PC-3 (cell line): ENCODE data around the gene ADGRD1. TPM values are rescaled to one million over a fixed set of nuclear protein-coding genes. Genes with fewer than 3 reads are reported as not detected.

Source experiments
- ATAC-seq: fragments of 200-7000 bp; cut with Tn5 transposase; 2 replicates; pipeline ENCODE4 v1.9.1; 2020; ENCODE audit warnings: mild to moderate bottlenecking, moderate library complexity
- BruUV-seq: library from RNA; stranded (reverse); fragments of 400-500 nt; replicated peaks from 2 replicates; lab custom pipeline; 2021; lab: Mats Ljungman, UMichigan
- CTCF ChIA-PET: fragments of 300-600 bp; sonication (Branson Sonifier 250); formaldehyde crosslinking; loops from one replicate; lab custom pipeline; 2022; ENCODE audit warnings: antibody characterized with exemption; lab: Charles Lee
- POLR2A ChIA-PET: fragments of 300-600 bp; sonication (Branson Sonifier 250); formaldehyde crosslinking; loops from one replicate; lab custom pipeline; 2022; ENCODE audit warnings: antibody characterized with exemption; ENCODE audit not compliant: unreplicated experiment; lab: Charles Lee
- DNase-seq: peaks from one replicate; pipeline ENCODE4 v3.0.0-alpha.2; 2015
- H2AFZ ChIP-seq: fragments of 300-600 bp; sonication (generic); 2 replicates; pipeline ENCODE4 v1.6.0; 2016; ENCODE audit warnings: antibody characterized with exemption, low read length
- H3F3A ChIP-seq: fragments of 300-600 bp; sonication (generic); one replicate; pipeline ENCODE4 v1.6.0; 2017; ENCODE audit warnings: antibody characterized with exemption, low read length, control low read depth, mild to moderate bottlenecking; ENCODE audit not compliant: unreplicated experiment
- H3K27ac ChIP-seq: fragments of 300-600 bp; sonication (generic); 2 replicates; pipeline ENCODE4 v1.5.1; 2016; ENCODE audit warnings: mild to moderate bottlenecking, low read length
- H3K27me3 ChIP-seq: fragments of 300-600 bp; sonication (generic); 2 replicates; pipeline ENCODE4 v1.6.1; 2016; ENCODE audit warnings: low read length, mixed read lengths
- H3K36me3 ChIP-seq: fragments of 300-600 bp; sonication (generic); 2 replicates; pipeline ENCODE4 v1.6.1; 2016; ENCODE audit warnings: low read depth, mixed run types, low read length, mixed read lengths
- H3K4me1 ChIP-seq: fragments of 300-600 bp; sonication (generic); 2 replicates; pipeline ENCODE4 v1.5.1; 2016; ENCODE audit warnings: low read length; ENCODE audit not compliant: insufficient read depth
- H3K4me2 ChIP-seq: fragments of 300-600 bp; sonication (generic); 2 replicates; pipeline ENCODE4 v1.6.0; 2016; ENCODE audit warnings: low read length
- H3K4me3 ChIP-seq: fragments of 300-600 bp; sonication (generic); 2 replicates; pipeline ENCODE4 v1.5.1; 2016; ENCODE audit warnings: mild to moderate bottlenecking, low read length, mixed read lengths
- H3K79me2 ChIP-seq: fragments of 300-600 bp; sonication (generic); 2 replicates; pipeline ENCODE4 v1.6.1; 2017; ENCODE audit warnings: low read length, mixed read lengths
- H3K9ac ChIP-seq: fragments of 300-600 bp; sonication (generic); 2 replicates; pipeline ENCODE4 v1.6.0; 2016; ENCODE audit warnings: mild to moderate bottlenecking, low read length
- H3K9me2 ChIP-seq: fragments of 300-600 bp; sonication (generic); replicated peaks from 2 replicates; pipeline ENCODE4 v1.6.1; 2016; ENCODE audit warnings: mixed run types, low read length, mixed read lengths
- H3K9me3 ChIP-seq: fragments of 300-600 bp; sonication (generic); 2 replicates; pipeline ENCODE4 v1.6.1; 2016; ENCODE audit warnings: low read length, mixed read lengths
- H4K20me1 ChIP-seq: fragments of 300-600 bp; sonication (generic); 2 replicates; pipeline ENCODE4 v1.6.1; 2016; ENCODE audit warnings: low read length, mixed read lengths
- CTCF ChIP-seq: fragments of 300-600 bp; sonication (generic); conservative IDR thresholded peaks from 2 replicates; pipeline ENCODE4 v1.5.1; 2017; ENCODE audit warnings: antibody characterized with exemption, low read depth, mild to moderate bottlenecking, low read length
- EZH2 ChIP-seq: fragments of 300-600 bp; sonication (generic); IDR thresholded peaks from one replicate; pipeline ENCODE4 v1.6.1; 2017; ENCODE audit warnings: antibody characterized with exemption, mild to moderate bottlenecking, low read length; ENCODE audit not compliant: unreplicated experiment
- EZH2phosphoT487 ChIP-seq: fragments of 300-600 bp; sonication (generic); IDR thresholded peaks from 2 replicates; pipeline ENCODE4 v1.6.1; 2018; ENCODE audit warnings: mild to moderate bottlenecking, antibody characterized with exemption, low read length, borderline replicate concordance
- intact Hi-C: fragments of 100-400 bp; cut with micrococcal nuclease; formaldehyde crosslinking; loops from 2 replicates; pipeline ENCODE4 v1.9.0; 2023
- total RNA-seq: library from RNA; depleted of rRNA; stranded (reverse); fragments of >200 nt; gene quantifications from 2 replicates; pipeline ENCODE4 v1.2.3, GENCODE V29; 2014

Gene ADGRD1
- total RNA-seq, 1 experiment from 2014 or later: 0.18 TPM

- Histone ChIP-seq H2AFZ (no peak overlapping the region), H3K9me3 (no peaks in the 10 kb centered on the region), H3K4me1 (no peaks in the 10 kb centered on the region), H3K4me2 (no peak overlapping the region), H3K36me3 (no peaks in the 10 kb centered on the region), H3K9ac (no peak overlapping the region), H4K20me1 (no peaks in the 10 kb centered on the region), H3K79me2 (no peaks in the 10 kb centered on the region), H3K27ac (no peak overlapping the region), H3K9me2 (no peaks in the 10 kb centered on the region), H3F3A (no peaks in the 10 kb centered on the region), H3K4me3 (no peak overlapping the region), H3K27me3 (peaks cover 88% of the 10 kb centered on the region)
- no TSS peak for BruUV-seq
- POLR2A ChIA-PET: no interaction called here
- DNase-seq (no peak), ATAC-seq (no peak)
- intact Hi-C loops: no loop called here
- TF ChIP-seq CTCF: no peak
- TF ChIP-seq EZH2phosphoT487: no peak
- TF ChIP-seq EZH2: no peak
- CTCF ChIA-PET: no interaction called here
These were observed 130.8 kb downstream of the ADGRD1 start for GRCh38 chr12:131084341-131085011.

DNA sequence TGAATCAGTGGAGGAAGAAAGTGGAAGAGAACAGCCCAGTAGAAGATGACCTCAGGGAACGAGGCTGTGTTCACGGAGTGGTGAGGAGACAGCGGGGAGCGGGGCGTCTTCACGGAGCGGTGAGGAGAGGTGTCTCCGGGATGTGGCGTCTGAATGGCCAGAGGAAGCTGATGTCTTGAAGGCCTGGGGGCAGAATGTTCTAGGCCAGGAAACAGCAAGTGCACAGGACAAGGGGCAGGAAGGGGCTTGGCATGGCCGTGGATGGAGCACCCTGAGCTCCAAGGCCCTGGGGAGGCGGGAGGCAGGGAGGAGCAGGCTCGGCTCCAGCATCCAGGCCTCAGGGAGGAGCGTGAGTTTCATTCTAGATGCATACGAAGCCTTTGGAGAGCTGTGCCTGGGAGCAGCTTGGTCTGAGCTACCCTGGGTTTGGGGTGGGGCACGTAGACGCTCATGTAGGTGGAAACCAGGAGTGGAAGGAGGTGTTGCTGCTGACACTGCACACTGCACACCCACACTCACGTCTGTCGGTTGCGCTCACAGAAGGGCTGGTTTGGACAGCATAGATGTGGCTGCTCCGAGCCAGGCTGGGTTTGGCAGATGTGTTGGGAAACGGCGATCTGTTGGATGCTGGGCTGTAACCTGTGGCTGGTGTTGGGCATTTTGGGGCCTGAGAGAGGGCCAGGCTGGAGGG is 131.6 kb downstream of the ADGRD1 start:
- POLR2A ChIA-PET: no interaction called here
- Histone ChIP-seq H3K36me3 (no peaks in the 10 kb centered on the region), H3K79me2 (no peaks in the 10 kb centered on the region), H3K4me2 (no peak overlapping the region), H3K9me2 (no peaks in the 10 kb centered on the region), H3K4me1 (no peaks in the 10 kb centered on the region), H3K9ac (no peak overlapping the region), H3F3A (no peaks in the 10 kb centered on the region), H3K27ac (no peak overlapping the region), H4K20me1 (no peaks in the 10 kb centered on the region), H3K4me3 (no peak overlapping the region), H2AFZ (no peak overlapping the region), H3K27me3 (peaks cover 84% of the 10 kb centered on the region), H3K9me3 (no peaks in the 10 kb centered on the region)
- TF ChIP-seq CTCF (no peak), EZH2 (no peak), EZH2phosphoT487 (no peak)
- no TSS peak for BruUV-seq
- CTCF ChIA-PET: no interaction called here
- DNase-seq (no peak), ATAC-seq (no peak)
- intact Hi-C loops: no loop called here
